ENCODE data around the gene ADARB2. TPM values are rescaled to one million over a fixed set of nuclear protein-coding genes. Genes with fewer than 3 reads are reported as not detected.

The ADARB2 gene
- total and polyA plus RNA-seq, 4 donors = 0.55 to 0.70 (median 0.59) TPM; not detected in 1

GRCh38 chr10:1362589-1363445 is 374.5 kb downstream of the ADARB2 start:
- Histone ChIP-seq H3K9me3 (ENCODE audit: control insufficient read depth in 4 of 4, low read length in 3 of 4) (no peaks in the 10 kb centered on the region), H3K4me3 (ENCODE audit: low read depth in 1 of 3, low read length in 3 of 3) (no peak overlapping the region), H3K27ac (ENCODE audit: low read depth in 1 of 2, low read length in 2 of 2) (no peak overlapping the region), H3K36me3 (ENCODE audit: control insufficient read depth in 4 of 4, insufficient read depth in 3 of 4, low read depth in 1 of 4, low read length in 3 of 4) (no peaks in the 10 kb centered on the region), H3K27me3 (ENCODE audit: control insufficient read depth in 4 of 4, insufficient read depth in 4 of 4, low read length in 3 of 4) (peaks cover 0 to 3% (median 0%) of the 10 kb centered on the region in 4 donors), H3K9ac (ENCODE audit: low read depth in 1 of 2, low read length in 2 of 2) (no peak overlapping the region), H3K4me1 (ENCODE audit: control insufficient read depth in 4 of 4, insufficient read depth in 4 of 4, low read length in 3 of 4) (no peaks in the 10 kb centered on the region)
- 68% methylated on average over 101 of the region's 101 CpGs for WGBS
- no peak for TF ChIP-seq FOXA1 (IDR thresholded peaks at IDR 0.05)
- TF ChIP-seq RAD21 (IDR thresholded peaks at IDR 0.05) = no peak
- TF ChIP-seq JUND (IDR thresholded peaks at IDR 0.05) = no peak
- TF ChIP-seq FOXA2 (IDR thresholded peaks at IDR 0.05) = no peak
- TF ChIP-seq RXRA (IDR thresholded peaks at IDR 0.05) = no peak
- no peak for TF ChIP-seq HNF4A (conservative IDR thresholded peaks at IDR 0.05)
- TF ChIP-seq MAX (IDR thresholded peaks at IDR 0.05) = no peak
- TF ChIP-seq TAF1 (conservative IDR thresholded peaks at IDR 0.05) = no peak
- TF ChIP-seq HNF4G (IDR thresholded peaks at IDR 0.05) = no peak
- TF ChIP-seq REST (IDR thresholded peaks at IDR 0.05) = no peak
- TF ChIP-seq EGR1 (IDR thresholded peaks at IDR 0.05; ENCODE audit: low read depth in 2 of 2) = no peak
- DNase-seq (ENCODE audit: low spot score) = peak; percentile 27

GRCh38 chr10:1361411-1362105 is 375.8 kb downstream of the ADARB2 start:
- Histone ChIP-seq H3K4me3 (ENCODE audit: low read depth in 1 of 3, low read length in 3 of 3) (no peak overlapping the region), H3K27ac (ENCODE audit: low read depth in 1 of 2, low read length in 2 of 2) (no peak overlapping the region), H3K36me3 (ENCODE audit: control insufficient read depth in 4 of 4, insufficient read depth in 3 of 4, low read depth in 1 of 4, low read length in 3 of 4) (no peaks in the 10 kb centered on the region), H3K27me3 (ENCODE audit: control insufficient read depth in 4 of 4, insufficient read depth in 4 of 4, low read length in 3 of 4) (peaks cover 0 to 3% (median 0%) of the 10 kb centered on the region in 4 donors), H3K4me1 (ENCODE audit: control insufficient read depth in 4 of 4, insufficient read depth in 4 of 4, low read length in 3 of 4) (no peaks in the 10 kb centered on the region), H3K9ac (ENCODE audit: low read depth in 1 of 2, low read length in 2 of 2) (no peak overlapping the region), H3K9me3 (ENCODE audit: control insufficient read depth in 4 of 4, low read length in 3 of 4) (no peaks in the 10 kb centered on the region)
- DNase-seq (ENCODE audit: low spot score) = no peak
- TF ChIP-seq FOXA2 (IDR thresholded peaks at IDR 0.05) (no peak), HNF4A (conservative IDR thresholded peaks at IDR 0.05) (no peak), NR2F2 (IDR thresholded peaks at IDR 0.05) (no peak), GABPA (IDR thresholded peaks at IDR 0.05 in 1 of 2, conservative IDR thresholded peaks at IDR 0.05 in 1 of 2) (no peak), FOXA1 (IDR thresholded peaks at IDR 0.05) (no peak), REST (IDR thresholded peaks at IDR 0.05) (no peak), ZBTB33 (IDR thresholded peaks at IDR 0.05) (no peak), RXRA (IDR thresholded peaks at IDR 0.05) (no peak), CTCF (IDR thresholded peaks at IDR 0.05; ENCODE audit: low read depth, low read length, missing input control) (no peak), TAF1 (conservative IDR thresholded peaks at IDR 0.05) (no peak), EGR1 (IDR thresholded peaks at IDR 0.05; ENCODE audit: low read depth in 2 of 2) (no peak), RAD21 (IDR thresholded peaks at IDR 0.05) (no peak), YY1 (IDR thresholded peaks at IDR 0.05) (no peak), ATF3 (IDR thresholded peaks at IDR 0.05) (no peak)
- 82% methylated on average over 13 of the region's 13 CpGs for WGBS
